Left colon (tissue), 2 donors: ENCODE data around the gene GLYATL2. TPM values are rescaled to one million over a fixed set of nuclear protein-coding genes. Genes with fewer than 3 reads are reported as not detected.

Experiments
- ATAC-seq: fragments of 200-7000 bp; cut with Tn5 transposase; one replicate; pipeline ENCODE4 v1.9.1; 2020; ENCODE audit warnings: mild to moderate bottlenecking, moderate library complexity
- DNase-seq, 2 donors: peaks; one replicate each; pipeline ENCODE4 v3.0.0-alpha.2; 2020
- intact Hi-C, 2 donors: fragments of 100-400 bp; cut with DNase I in 1 of 2; cut with micrococcal nuclease in 1 of 2; formaldehyde crosslinking; loops; one replicate each; pipeline versions ENCODE4 v1.11.2 to v1.14.0; 2022; cut with DNase I, micrococcal nuclease
- total RNA-seq, 2 donors: library from RNA; stranded (reverse); fragmentation: NEBNext Ultra II Directional; extraction: Animal tissue kit (Norgen Biotek cat#: 25700); gene quantifications; one replicate each; pipeline ENCODE4 v1.2.1, GENCODE V29; 2021
- donor health status: DM: no; HTN: no; CAD: no.
- donor health status: DM: yes; HTN: yes; CAD: no.

Gene GLYATL2
- total RNA-seq, 2 donors from 2014 or later: not detected

- intact Hi-C loops: no loop called here
- ATAC-seq: no peak
- no peak for DNase-seq
Observed at GRCh38 chr11:58807343-58807742, 37.2 kb downstream of the GLYATL2 start.

- intact Hi-C loops: no loop called here
- ATAC-seq: no peak
- no peak for DNase-seq
Observed at GRCh38 chr11:58805065-58805464, 39.4 kb downstream of the GLYATL2 start.

- ATAC-seq (no peak), DNase-seq (no peak)
- intact Hi-C loops: no loop called here
Observed at GRCh38 chr11:58801974-58802545, 42.4 kb downstream of the GLYATL2 start.

- ATAC-seq (no peak), DNase-seq (no peak)
- intact Hi-C loops: no loop called here
Observed at GRCh38 chr11:58801302-58801701, 43.2 kb downstream of the GLYATL2 start.

GRCh38 chr11:58796333-58796732 is 48.2 kb downstream of the GLYATL2 start:
- intact Hi-C loops: no loop called here
- DNase-seq: no peak
- ATAC-seq: no peak

- DNase-seq (peak in 1 of 2 donors; percentile 5), ATAC-seq (peak; percentile 79)
- intact Hi-C loops: no loop called here
Observed at GRCh38 chr11:58788355-58789023, 56.0 kb downstream of the GLYATL2 start.

GRCh38 chr11:58787903-58788302 is 56.6 kb downstream of the GLYATL2 start:
- no peak for ATAC-seq
- intact Hi-C loops: no loop called here
- DNase-seq: no peak

GRCh38 chr11:58786693-58787092 is 57.8 kb downstream of the GLYATL2 start:
- DNase-seq (no peak), ATAC-seq (no peak)
- intact Hi-C loops: no loop called here

GRCh38 chr11:58784995-58785394 is 59.5 kb downstream of the GLYATL2 start:
- intact Hi-C loops: no loop called here
- ATAC-seq (no peak), DNase-seq (no peak)

Other genes with a start within 250 kb of the GLYATL2 start
- 1 to 10 TPM; 1.7 to 2.6 TPM for gene CNTF, start 222.0 kb downstream of the GLYATL2 start, total RNA-seq
- gene GLYAT, start 112.8 kb downstream of the GLYATL2 start, total RNA-seq: under 1 TPM in 1 of 2 donors, not detected in 1; 0.14 TPM
- gene GLYATL1, start 94.8 kb upstream of the GLYATL2 start, total RNA-seq: under 1 TPM; 0.25 to 0.34 TPM
- not detected for gene GLYATL1B, start 241.6 kb upstream of the GLYATL2 start, total RNA-seq